Testis (tissue), 3 donors: ENCODE data around the gene NEK11. TPM values are rescaled to one million over a fixed set of nuclear protein-coding genes. Genes with fewer than 3 reads are reported as not detected.

ENCODE experiments used
- DNase-seq: peaks from one replicate; pipeline ENCODE4 v3.0.0-alpha.2; 2019
- H3K27ac ChIP-seq, 2 donors: fragments of 200-600 bp; sonication (generic); one replicate each; pipeline ENCODE4 v1.5.1; 2019
- H3K27me3 ChIP-seq: fragments of 200-600 bp; sonication (generic); one replicate; pipeline ENCODE4 v1.5.1; 2019
- H3K36me3 ChIP-seq: fragments of 200-600 bp; sonication (generic); one replicate; pipeline ENCODE4 v1.5.1; 2017; ENCODE audit warnings: low read depth; ENCODE audit errors: missing control alignments
- H3K4me1 ChIP-seq: fragments of 200-600 bp; sonication (generic); one replicate; pipeline ENCODE4 v1.5.1; 2019
- H3K4me3 ChIP-seq, 2 donors: fragments of 200-600 bp; sonication (generic); one replicate each; pipeline ENCODE4 v1.5.1; 2017 to 2019
- H3K9me3 ChIP-seq: fragments of 200-600 bp; sonication (generic); one replicate; pipeline ENCODE4 v1.5.1; 2017
- CTCF ChIP-seq, 3 experiments: fragments of 450-650 bp in 2 of 3; fragments of 200-600 bp in 1 of 3; sonication (generic) in 1 of 3; IDR thresholded peaks; one replicate each; pipeline ENCODE4 v1.5.1; 2016 to 2019; ENCODE audit warnings: antibody characterized with exemption in 3 of 3, mild to moderate bottlenecking in 2 of 3, moderate library complexity in 1 of 3
- POLR2A ChIP-seq: fragments of 450-650 bp; IDR thresholded peaks from one replicate; pipeline ENCODE4 v1.6.1; 2017; ENCODE audit warnings: antibody characterized with exemption, mild to moderate bottlenecking, moderate library complexity
- WGBS, 2 donors: methylation state at CpG; one replicate each; pipeline ENCODE4 v1.1.5; 2018; 5-methylcytosine and 5-hydroxymethylcytosine counted together
- intact Hi-C: fragments of 100-400 bp; cut with DNase I; formaldehyde crosslinking; loops from one replicate; pipeline ENCODE4 v1.15.1; 2023; ENCODE audit warnings: low total_unique reads
- polyA plus RNA-seq: library from polyadenylated mRNA; stranded (reverse); fragments of 350-450 nt; fragmentation: Illumina TruSeq; extraction: RNeasy Lipid Tissue Mini Kit (QIAGEN cat#74804); gene quantifications from one replicate; pipeline ENCODE4 v1.2.3, GENCODE V29; 2014; ENCODE audit warnings: low read depth, low replicate concordance; ENCODE audit not compliant: insufficient read depth
- total RNA-seq, 2 donors: library from RNA; depleted of rRNA; stranded (reverse); fragments of >200 nt; gene quantifications; one replicate each; pipeline ENCODE4 v1.2.3, GENCODE V29; 2016

NEK11 gene
- total and polyA plus RNA-seq, 3 donors from 2014 or later = 22.4 to 40.9 (median 35.9) TPM

GRCh38 chr3:131223373-131224289 is 197.0 kb downstream of the NEK11 start:
- no peak for TF ChIP-seq POLR2A
- TF ChIP-seq CTCF (IDR thresholded peaks at IDR 0.05) = no peak
- WGBS, 2 donors = 81 to 86% methylated on average over 5 of the region's 5 CpGs
- no peaks in the 10 kb centered on the region for H3K4me1 ChIP-seq
- no peaks in the 10 kb centered on the region for H3K36me3 ChIP-seq
- no peaks in the 10 kb centered on the region for H3K27me3 ChIP-seq
- intact Hi-C loops = no loop called here
- H3K9me3 ChIP-seq = no peaks in the 10 kb centered on the region
- H3K27ac ChIP-seq = no peak overlapping the region
- H3K4me3 ChIP-seq = no peak overlapping the region
- DNase-seq = no peak

GRCh38 chr3:131224886-131225550 is 198.3 kb downstream of the NEK11 start:
- intact Hi-C loops = no loop called here
- no peak for TF ChIP-seq CTCF (IDR thresholded peaks at IDR 0.05)
- no peak for TF ChIP-seq POLR2A

GRCh38 chr3:131228522-131228921 is 201.8 kb downstream of the NEK11 start:
- no peak for TF ChIP-seq POLR2A
- TF ChIP-seq CTCF (IDR thresholded peaks at IDR 0.05) = no peak
- WGBS, 2 donors = 86 to 91% methylated on average over 3 of the region's 3 CpGs
- Histone ChIP-seq H3K4me3 (no peak overlapping the region), H3K27me3 (no peaks in the 10 kb centered on the region), H3K27ac (no peak overlapping the region), H3K4me1 (no peaks in the 10 kb centered on the region), H3K9me3 (no peaks in the 10 kb centered on the region), H3K36me3 (no peaks in the 10 kb centered on the region)
- intact Hi-C loops = no loop called here
- DNase-seq = no peak

More at GRCh38 chr3:131224886-131225550, 198.3 kb downstream of the NEK11 start:
- WGBS, 2 donors = 93 to 95% methylated on average over 5 of the region's 5 CpGs
- no peaks in the 10 kb centered on the region for H3K27me3 ChIP-seq
- H3K4me1 ChIP-seq = no peaks in the 10 kb centered on the region
- no peaks in the 10 kb centered on the region for H3K9me3 ChIP-seq
- H3K27ac ChIP-seq = no peak overlapping the region
- H3K4me3 ChIP-seq = no peak overlapping the region
- no peak for DNase-seq
- no peaks in the 10 kb centered on the region for H3K36me3 ChIP-seq

GRCh38 chr3:131231710-131232389 is 205.2 kb downstream of the NEK11 start:
- no peak overlapping the region for H3K4me3 ChIP-seq
- intact Hi-C loops = no loop called here
- no peaks in the 10 kb centered on the region for H3K36me3 ChIP-seq
- TF ChIP-seq POLR2A (no peak), CTCF (IDR thresholded peaks at IDR 0.05) (no peak)
- no peaks in the 10 kb centered on the region for H3K4me1 ChIP-seq
- WGBS, 2 donors = 86 to 88% methylated on average over 3 of the region's 3 CpGs
- DNase-seq = no peak
- H3K27ac ChIP-seq = no peak overlapping the region
- H3K9me3 ChIP-seq = no peaks in the 10 kb centered on the region
- no peaks in the 10 kb centered on the region for H3K27me3 ChIP-seq
